GM12875 (cell line): ENCODE results near the gene DLG3.

Source experiments
- H3K4me3 ChIP-seq: one replicate; pipeline ENCODE4 v1.5.1; 2011; ENCODE audit warnings: low read depth, low read length, control low read depth
- TF ChIP-seq, protein P1 (sequence below): IDR thresholded peaks from 2 replicates; pipeline ENCODE4 v1.5.1; 2011; ENCODE audit warnings: low read depth, mild to moderate bottlenecking, control low read depth, inconsistent platforms, low read length, moderate library complexity, borderline replicate concordance; ENCODE audit not compliant: insufficient read depth

Gene DLG3

DNA sequence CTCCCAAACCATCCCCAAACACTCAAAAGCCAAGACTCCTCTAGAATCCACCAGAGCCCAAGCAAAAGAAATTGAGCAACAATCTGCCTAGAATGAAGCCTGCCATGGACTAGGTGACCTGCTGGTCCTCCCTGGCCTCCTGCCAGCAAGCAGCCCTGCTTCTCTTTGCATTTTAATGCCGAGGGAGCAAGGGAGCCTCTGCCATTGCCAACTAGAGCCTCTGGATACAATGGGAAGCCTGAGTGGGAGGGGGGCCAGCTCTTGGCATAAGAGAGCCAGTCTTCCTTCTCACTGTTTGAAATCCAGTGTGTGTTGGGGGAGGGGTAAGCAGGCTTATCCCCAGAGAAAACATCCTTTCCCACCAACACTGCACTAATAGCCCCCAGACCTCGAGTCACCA, 23.0 kb upstream of the DLG3 start:
- TF ChIP-seq, protein P1, sequence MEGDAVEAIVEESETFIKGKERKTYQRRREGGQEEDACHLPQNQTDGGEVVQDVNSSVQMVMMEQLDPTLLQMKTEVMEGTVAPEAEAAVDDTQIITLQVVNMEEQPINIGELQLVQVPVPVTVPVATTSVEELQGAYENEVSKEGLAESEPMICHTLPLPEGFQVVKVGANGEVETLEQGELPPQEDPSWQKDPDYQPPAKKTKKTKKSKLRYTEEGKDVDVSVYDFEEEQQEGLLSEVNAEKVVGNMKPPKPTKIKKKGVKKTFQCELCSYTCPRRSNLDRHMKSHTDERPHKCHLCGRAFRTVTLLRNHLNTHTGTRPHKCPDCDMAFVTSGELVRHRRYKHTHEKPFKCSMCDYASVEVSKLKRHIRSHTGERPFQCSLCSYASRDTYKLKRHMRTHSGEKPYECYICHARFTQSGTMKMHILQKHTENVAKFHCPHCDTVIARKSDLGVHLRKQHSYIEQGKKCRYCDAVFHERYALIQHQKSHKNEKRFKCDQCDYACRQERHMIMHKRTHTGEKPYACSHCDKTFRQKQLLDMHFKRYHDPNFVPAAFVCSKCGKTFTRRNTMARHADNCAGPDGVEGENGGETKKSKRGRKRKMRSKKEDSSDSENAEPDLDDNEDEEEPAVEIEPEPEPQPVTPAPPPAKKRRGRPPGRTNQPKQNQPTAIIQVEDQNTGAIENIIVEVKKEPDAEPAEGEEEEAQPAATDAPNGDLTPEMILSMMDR, result no peak
- H3K4me3 ChIP-seq, result no peak overlapping the region

DNA sequence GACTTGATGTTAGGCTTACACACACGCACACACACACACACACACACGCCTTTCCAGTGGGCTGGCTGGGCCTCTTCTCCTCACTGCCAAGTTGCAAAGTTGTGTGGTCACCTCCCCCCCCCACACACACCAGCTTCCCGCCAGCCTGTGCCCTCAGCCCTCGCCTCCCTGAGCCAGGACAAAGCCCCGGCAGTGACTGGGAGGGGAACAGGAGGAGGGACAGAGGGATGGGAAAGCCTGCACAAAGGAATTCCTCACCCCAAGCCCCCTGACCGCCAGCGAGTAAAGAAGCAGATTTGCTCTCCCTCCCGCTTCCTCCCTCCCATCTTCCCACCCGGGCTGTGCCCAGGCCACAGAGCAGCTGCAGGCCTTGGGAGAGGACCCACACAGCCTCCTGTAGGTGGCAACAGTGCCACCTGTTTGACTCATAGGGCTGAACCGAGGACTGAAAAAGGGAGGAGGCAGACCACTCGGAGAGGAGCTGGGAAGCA, 21.7 kb upstream of the DLG3 start, which contains the start of gene GDPD2:
Gene GDPD2 (plus strand): TSS at position 464 of the 491 bp plus-strand sequence. CDS start 1,671 bp downstream, outside the sequence.
- TF ChIP-seq, protein P1, result no peak
- H3K4me3 ChIP-seq, result no peak within 1 kb of the TSS

DNA sequence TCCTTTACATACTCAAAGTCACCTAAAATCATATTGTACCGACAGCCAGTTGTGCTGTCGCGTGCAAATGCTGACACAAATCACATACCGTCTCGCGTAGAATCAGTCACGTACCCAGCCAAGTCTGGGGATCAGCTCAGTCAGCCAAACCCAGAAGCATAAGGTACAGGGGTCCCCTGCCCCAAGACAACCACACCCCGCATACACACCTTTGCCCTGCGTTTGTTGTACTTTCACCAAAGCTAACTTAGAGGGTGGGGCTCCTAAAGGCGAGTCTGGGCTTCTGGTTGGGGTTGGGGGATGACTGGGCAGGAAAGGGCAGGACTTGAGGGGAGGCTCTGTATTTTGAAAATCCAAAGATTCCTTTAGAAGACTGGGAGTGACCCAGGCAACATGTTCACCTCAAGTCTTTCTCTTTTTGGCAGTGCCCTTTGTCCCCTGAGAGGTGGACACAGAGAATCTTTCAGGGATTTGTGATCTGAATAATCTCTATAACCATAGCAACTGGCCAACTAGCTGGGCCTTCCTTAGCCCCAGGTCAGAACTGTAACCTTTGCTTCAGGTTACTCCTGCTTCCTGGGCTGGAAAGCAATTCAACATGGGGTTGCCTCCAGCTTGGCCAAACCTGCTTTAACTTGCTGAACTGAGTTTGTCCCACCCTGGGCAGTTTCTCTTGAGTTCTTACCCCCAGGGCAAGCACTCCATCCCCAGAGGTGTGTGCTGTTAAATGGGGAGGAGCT, 20.5 kb upstream of the DLG3 start:
- no peak overlapping the region for H3K4me3 ChIP-seq
- TF ChIP-seq, protein P1, result no peak

DNA sequence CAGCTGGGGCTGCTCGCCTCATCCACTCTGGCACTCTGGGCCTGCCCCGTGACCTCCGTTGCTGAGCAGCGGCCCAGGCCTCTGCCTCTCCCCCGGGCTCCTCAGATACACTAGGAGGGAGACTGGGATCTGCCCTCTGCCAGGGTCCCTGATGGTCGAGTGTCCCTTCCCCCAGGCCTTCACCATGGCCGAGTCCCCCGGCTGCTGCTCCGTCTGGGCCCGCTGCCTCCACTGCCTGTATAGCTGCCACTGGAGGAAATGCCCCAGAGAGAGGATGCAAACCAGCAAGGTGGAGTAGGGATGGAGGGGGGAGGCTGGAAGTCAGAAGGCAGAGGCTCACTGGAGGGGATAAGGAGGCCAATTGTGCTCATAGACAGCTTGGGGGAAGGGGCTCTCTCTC, 19.8 kb upstream of the DLG3 start:
- TF ChIP-seq, protein P1, result no peak
- H3K4me3 ChIP-seq, result no peak overlapping the region

DNA sequence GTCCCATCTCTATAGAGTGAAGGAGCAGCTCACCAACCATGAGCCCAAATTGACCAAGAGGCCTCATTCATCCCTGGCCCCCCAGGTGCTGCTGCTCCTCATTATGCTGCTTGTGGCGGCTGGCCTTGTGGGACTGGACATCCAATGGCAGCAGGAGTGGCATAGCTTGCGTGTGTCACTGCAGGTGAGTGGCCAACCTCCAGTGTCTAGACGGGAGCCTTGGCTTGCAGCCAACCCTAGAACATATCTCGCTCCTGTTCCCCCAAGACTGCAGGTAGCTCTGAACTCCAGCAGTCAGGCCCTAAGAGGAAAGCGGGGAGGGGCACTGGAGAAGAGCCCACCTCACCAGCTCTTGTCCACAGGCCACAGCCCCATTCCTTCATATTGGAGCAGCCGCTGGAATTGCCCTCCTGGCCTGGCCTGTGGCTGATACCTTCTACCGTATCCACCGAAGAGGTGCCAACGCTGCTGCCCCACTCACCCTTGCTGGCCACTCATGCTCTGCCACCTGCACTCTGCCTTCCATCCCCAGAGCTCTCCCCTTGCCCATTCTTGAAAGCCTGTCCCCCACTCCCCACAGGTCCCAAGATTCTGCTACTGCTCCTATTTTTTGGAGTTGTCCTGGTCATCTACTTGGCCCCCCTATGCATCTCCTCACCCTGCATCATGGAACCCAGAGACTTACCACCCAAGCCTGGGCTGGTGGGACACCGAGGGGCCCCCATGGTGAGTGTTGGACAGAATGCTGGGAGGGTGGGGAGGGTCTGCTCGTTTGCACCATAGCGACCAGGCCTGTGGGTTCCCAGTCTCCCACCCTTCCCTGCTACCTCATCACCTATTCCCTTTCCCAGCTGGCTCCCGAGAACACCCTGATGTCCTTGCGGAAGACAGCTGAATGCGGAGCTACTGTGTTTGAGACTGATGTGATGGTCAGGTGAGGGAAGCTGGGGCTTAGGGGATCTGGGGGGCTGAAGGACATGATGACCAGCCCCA, 18.1 kb upstream of the DLG3 start:
- no peak overlapping the region for H3K4me3 ChIP-seq
- TF ChIP-seq, protein P1, result no peak

DNA sequence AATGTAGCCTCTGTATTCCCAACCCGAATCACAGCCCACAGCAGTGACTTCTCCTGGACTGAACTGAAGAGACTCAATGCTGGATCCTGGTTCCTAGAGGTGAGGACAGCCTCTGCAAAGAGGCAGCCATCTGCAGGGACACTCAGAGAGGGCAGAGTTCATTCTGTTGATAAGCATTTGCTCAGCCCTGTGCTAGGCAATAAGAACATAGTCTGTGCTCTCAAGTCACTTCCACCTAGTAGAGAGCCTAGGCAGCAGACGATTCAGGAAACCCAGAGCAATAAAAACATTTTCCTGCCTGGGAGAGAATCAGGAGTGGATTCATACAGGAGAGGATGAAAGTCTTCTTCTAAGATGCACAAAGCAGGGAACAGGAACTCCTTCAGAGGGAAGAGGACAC, 17.3 kb upstream of the DLG3 start:
- TF ChIP-seq, protein P1, result no peak
- no peak overlapping the region for H3K4me3 ChIP-seq
